Esophagus squamous epithelium (tissue), 5 donors: ENCODE data around the gene ZNF512. TPM values are rescaled to one million over a fixed set of nuclear protein-coding genes. Genes with fewer than 3 reads are reported as not detected.

ENCODE experiments used
- DNase-seq: peaks from one replicate; lab custom pipeline; 2025; lab: John Stamatoyannopoulos, UW
- H3K27ac ChIP-seq, 4 donors: fragments of 200-600 bp; sonication (generic); one replicate each; pipeline ENCODE4 v1.5.1; 2016 to 2019; ENCODE audit warnings: mild to moderate bottlenecking in 1 of 4
- H3K27me3 ChIP-seq, 4 donors: fragments of 200-600 bp; sonication (generic); 1 replicate in 3 of 4; 2 replicates in 1 of 4; pipeline versions ENCODE4 v1.5.1 to v1.6.0; 2017 to 2021; ENCODE audit warnings: antibody characterized with exemption in 1 of 4
- H3K36me3 ChIP-seq, 3 donors: fragments of 200-600 bp; sonication (generic); one replicate each; pipeline ENCODE4 v1.5.1; 2016 to 2019
- H3K4me1 ChIP-seq, 3 donors: fragments of 200-600 bp; sonication (generic); one replicate each; pipeline ENCODE4 v1.5.1; 2017 to 2019
- H3K4me3 ChIP-seq, 4 donors: fragments of 200-600 bp; sonication (generic); 1 replicate in 3 of 4; 2 replicates in 1 of 4; pipeline ENCODE4 v1.5.1; 2016 to 2019; ENCODE audit warnings: mild to moderate bottlenecking in 2 of 4, moderate library complexity in 1 of 4
- H3K9me3 ChIP-seq, 3 donors: fragments of 200-600 bp; sonication (generic); one replicate each; pipeline ENCODE4 v1.5.1; 2016 to 2019
- POLR2A ChIP-seq, 4 donors: fragments of 450-650 bp; IDR thresholded peaks; one replicate each; pipeline ENCODE4 v1.6.1; 2017; ENCODE audit warnings: antibody characterized with exemption in 4 of 4, mild to moderate bottlenecking in 4 of 4, moderate library complexity in 3 of 4
- WGBS, 2 donors: methylation state at CpG; one replicate each; pipeline ENCODE4 v1.1.5; 2018; 5-methylcytosine and 5-hydroxymethylcytosine counted together
- intact Hi-C: fragments of 100-400 bp; cut with DNase I; formaldehyde crosslinking; loops from one replicate; pipeline ENCODE4 v1.15.0; 2022
- total RNA-seq, 4 donors: library from RNA; depleted of rRNA; stranded (reverse); fragments of >200 nt; gene quantifications; one replicate each; pipeline ENCODE4 v1.1.0, GENCODE V29; 2016
- TF ChIP-seq, protein P1 (sequence below), 6 experiments: fragments of 450-650 bp in 4 of 6; fragments of 200-600 bp in 2 of 6; sonication (generic) in 2 of 6; IDR thresholded peaks; one replicate each; pipeline ENCODE4 v1.5.1; 2016 to 2019; ENCODE audit warnings: antibody characterized with exemption in 6 of 6, mild to moderate bottlenecking in 4 of 6, moderate library complexity in 4 of 6
- donor health status: DM: yes; HTN: yes; CAD: no.

The ZNF512 gene
- total RNA-seq, 4 donors from 2014 or later: 7.1 to 18.9 (median 15.7) TPM

DNA sequence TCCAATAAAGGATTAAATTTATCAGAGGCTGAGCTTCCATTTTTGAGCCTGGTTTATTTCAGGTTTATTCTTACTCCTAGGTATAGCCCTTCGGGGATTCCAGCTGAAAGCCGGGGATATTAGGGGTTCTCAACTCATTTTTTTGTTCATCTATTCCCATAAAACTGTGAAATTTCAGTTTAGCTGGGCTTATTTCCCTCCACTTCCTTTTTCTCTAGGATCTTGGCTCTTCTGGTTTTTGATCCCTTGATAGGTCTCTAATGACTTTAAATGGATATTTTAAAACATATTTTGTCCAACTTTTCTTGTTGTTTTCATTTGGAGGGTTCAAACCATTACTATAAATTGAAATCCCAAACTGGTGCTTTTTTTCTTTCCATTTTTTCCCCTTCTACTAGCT, 23.6 kb upstream of the ZNF512 start:
- DNase-seq: no peak
- TF ChIP-seq, protein P1, sequence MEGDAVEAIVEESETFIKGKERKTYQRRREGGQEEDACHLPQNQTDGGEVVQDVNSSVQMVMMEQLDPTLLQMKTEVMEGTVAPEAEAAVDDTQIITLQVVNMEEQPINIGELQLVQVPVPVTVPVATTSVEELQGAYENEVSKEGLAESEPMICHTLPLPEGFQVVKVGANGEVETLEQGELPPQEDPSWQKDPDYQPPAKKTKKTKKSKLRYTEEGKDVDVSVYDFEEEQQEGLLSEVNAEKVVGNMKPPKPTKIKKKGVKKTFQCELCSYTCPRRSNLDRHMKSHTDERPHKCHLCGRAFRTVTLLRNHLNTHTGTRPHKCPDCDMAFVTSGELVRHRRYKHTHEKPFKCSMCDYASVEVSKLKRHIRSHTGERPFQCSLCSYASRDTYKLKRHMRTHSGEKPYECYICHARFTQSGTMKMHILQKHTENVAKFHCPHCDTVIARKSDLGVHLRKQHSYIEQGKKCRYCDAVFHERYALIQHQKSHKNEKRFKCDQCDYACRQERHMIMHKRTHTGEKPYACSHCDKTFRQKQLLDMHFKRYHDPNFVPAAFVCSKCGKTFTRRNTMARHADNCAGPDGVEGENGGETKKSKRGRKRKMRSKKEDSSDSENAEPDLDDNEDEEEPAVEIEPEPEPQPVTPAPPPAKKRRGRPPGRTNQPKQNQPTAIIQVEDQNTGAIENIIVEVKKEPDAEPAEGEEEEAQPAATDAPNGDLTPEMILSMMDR (IDR thresholded peaks at IDR 0.05): no peak
- TF ChIP-seq POLR2A (IDR thresholded peaks at IDR 0.05): no peak
- no peaks in the 10 kb centered on the region for H3K9me3 ChIP-seq
- no peaks in the 10 kb centered on the region for H3K4me1 ChIP-seq
- H3K27me3 ChIP-seq: peaks cover 0 to 26% (median 0%) of the 10 kb centered on the region in 4 donors
- 54 to 83% methylated on average over 2 of the region's 2 CpGs for WGBS, 2 donors
- no peaks in the 10 kb centered on the region for H3K36me3 ChIP-seq
- H3K4me3 ChIP-seq: no peak overlapping the region
- no peak overlapping the region for H3K27ac ChIP-seq
- intact Hi-C loops: no loop called here

GRCh38 chr2:27561060-27561459, 21.8 kb upstream of the ZNF512 start:
- TF ChIP-seq, protein P1 (IDR thresholded peaks at IDR 0.05): no peak
- TF ChIP-seq POLR2A (IDR thresholded peaks at IDR 0.05): no peak
- Histone ChIP-seq H3K4me3 (no peak overlapping the region), H3K27ac (no peak overlapping the region), H3K27me3 (peaks cover 0 to 25% (median 0%) of the 10 kb centered on the region in 4 donors), H3K9me3 (no peaks in the 10 kb centered on the region), H3K36me3 (no peaks in the 10 kb centered on the region), H3K4me1 (no peaks in the 10 kb centered on the region)
- 46 to 77% methylated on average over 2 of the region's 2 CpGs for WGBS, 2 donors
- no peak for DNase-seq
- intact Hi-C loops: no loop called here

- DNase-seq: no peak
- 17 to 50% methylated on average over 2 of the region's 2 CpGs for WGBS, 2 donors
- Histone ChIP-seq H3K4me3 (no peak overlapping the region), H3K27me3 (peaks cover 0 to 44% (median 0%) of the 10 kb centered on the region in 4 donors), H3K36me3 (no peaks in the 10 kb centered on the region), H3K9me3 (no peaks in the 10 kb centered on the region), H3K27ac (no peak overlapping the region), H3K4me1 (no peaks in the 10 kb centered on the region)
- TF ChIP-seq POLR2A (IDR thresholded peaks at IDR 0.05): no peak
- TF ChIP-seq, protein P1 (IDR thresholded peaks at IDR 0.05): no peak
- intact Hi-C loops: no loop called here
Observed at GRCh38 chr2:27566628-27567027, 16.2 kb upstream of the ZNF512 start.

DNA sequence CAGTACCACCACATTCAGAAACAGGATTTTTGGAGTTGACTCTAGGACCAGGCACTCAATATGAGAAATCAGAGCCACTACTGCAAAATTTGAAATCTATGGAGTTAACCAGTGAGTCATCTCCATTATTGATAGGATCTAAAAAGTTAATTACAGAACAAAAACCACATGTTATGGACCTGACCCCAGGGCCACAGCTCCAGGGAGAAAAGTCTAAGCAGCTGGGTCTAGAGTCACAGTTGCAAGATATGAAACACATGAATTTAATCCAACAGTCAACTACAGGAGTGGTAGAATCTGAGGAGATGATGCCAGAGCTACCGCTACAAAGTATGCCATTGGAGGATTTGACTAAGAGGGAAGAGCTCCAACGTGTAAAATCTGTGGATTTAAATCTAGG, 13.4 kb upstream of the ZNF512 start:
- Histone ChIP-seq H3K9me3 (peaks cover 0 to 14% (median 8%) of the 10 kb centered on the region in 3 donors), H3K27me3 (peaks cover 0 to 44% (median 0%) of the 10 kb centered on the region in 4 donors), H3K36me3 (no peaks in the 10 kb centered on the region), H3K4me1 (no peaks in the 10 kb centered on the region), H3K4me3 (no peak overlapping the region), H3K27ac (no peak overlapping the region)
- TF ChIP-seq, protein P1 (IDR thresholded peaks at IDR 0.05): no peak
- no peak for TF ChIP-seq POLR2A (IDR thresholded peaks at IDR 0.05)
- intact Hi-C loops: no loop called here
- 55 to 57% methylated on average over 2 of the region's 2 CpGs for WGBS, 2 donors
- no peak for DNase-seq

- H3K27ac ChIP-seq: no peak overlapping the region
- no peaks in the 10 kb centered on the region for H3K4me1 ChIP-seq
- H3K36me3 ChIP-seq: no peaks in the 10 kb centered on the region
- H3K4me3 ChIP-seq: no peak overlapping the region
- peaks cover 0 to 36% (median 0%) of the 10 kb centered on the region in 4 donors for H3K27me3 ChIP-seq
- no peak for TF ChIP-seq POLR2A (IDR thresholded peaks at IDR 0.05)
- peaks cover 0 to 24% (median 11%) of the 10 kb centered on the region in 3 donors for H3K9me3 ChIP-seq
- WGBS, 2 donors: 63 to 85% methylated on average over 3 of the region's 3 CpGs
- DNase-seq: no peak
- intact Hi-C loops: no loop called here
Observed at GRCh38 chr2:27571197-27571596, 11.6 kb upstream of the ZNF512 start.

GRCh38 chr2:27571681-27572080, 11.2 kb upstream of the ZNF512 start:
- no peaks in the 10 kb centered on the region for H3K36me3 ChIP-seq
- peaks cover 0 to 36% (median 0%) of the 10 kb centered on the region in 4 donors for H3K27me3 ChIP-seq
- H3K9me3 ChIP-seq: peaks cover 0 to 29% (median 16%) of the 10 kb centered on the region in 3 donors
- DNase-seq: no peak
- H3K4me1 ChIP-seq: no peaks in the 10 kb centered on the region
- no peak overlapping the region for H3K27ac ChIP-seq
- TF ChIP-seq, protein P1 (IDR thresholded peaks at IDR 0.05): no peak
- no peak for TF ChIP-seq POLR2A (IDR thresholded peaks at IDR 0.05)
- intact Hi-C loops: no loop called here
- H3K4me3 ChIP-seq: no peak overlapping the region
- 81 to 93% methylated on average over 1 of the region's 1 CpG for WGBS, 2 donors
